ENCODE results near the gene TSPAN4.

GRCh38 chr11:861105-861479 lies 18.4 kb downstream of the TSPAN4 start:
- TF ChIP-seq POLR2A (IDR thresholded peaks at IDR 0.05; ENCODE audit: low read depth) = no peak
- TF ChIP-seq, protein P1, sequence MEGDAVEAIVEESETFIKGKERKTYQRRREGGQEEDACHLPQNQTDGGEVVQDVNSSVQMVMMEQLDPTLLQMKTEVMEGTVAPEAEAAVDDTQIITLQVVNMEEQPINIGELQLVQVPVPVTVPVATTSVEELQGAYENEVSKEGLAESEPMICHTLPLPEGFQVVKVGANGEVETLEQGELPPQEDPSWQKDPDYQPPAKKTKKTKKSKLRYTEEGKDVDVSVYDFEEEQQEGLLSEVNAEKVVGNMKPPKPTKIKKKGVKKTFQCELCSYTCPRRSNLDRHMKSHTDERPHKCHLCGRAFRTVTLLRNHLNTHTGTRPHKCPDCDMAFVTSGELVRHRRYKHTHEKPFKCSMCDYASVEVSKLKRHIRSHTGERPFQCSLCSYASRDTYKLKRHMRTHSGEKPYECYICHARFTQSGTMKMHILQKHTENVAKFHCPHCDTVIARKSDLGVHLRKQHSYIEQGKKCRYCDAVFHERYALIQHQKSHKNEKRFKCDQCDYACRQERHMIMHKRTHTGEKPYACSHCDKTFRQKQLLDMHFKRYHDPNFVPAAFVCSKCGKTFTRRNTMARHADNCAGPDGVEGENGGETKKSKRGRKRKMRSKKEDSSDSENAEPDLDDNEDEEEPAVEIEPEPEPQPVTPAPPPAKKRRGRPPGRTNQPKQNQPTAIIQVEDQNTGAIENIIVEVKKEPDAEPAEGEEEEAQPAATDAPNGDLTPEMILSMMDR (IDR thresholded peaks at IDR 0.05) = no peak

All from esophagus muscularis mucosa (tissue), 3 donors.